ENCODE data around the gene AK9.

The AK9 gene

DNA sequence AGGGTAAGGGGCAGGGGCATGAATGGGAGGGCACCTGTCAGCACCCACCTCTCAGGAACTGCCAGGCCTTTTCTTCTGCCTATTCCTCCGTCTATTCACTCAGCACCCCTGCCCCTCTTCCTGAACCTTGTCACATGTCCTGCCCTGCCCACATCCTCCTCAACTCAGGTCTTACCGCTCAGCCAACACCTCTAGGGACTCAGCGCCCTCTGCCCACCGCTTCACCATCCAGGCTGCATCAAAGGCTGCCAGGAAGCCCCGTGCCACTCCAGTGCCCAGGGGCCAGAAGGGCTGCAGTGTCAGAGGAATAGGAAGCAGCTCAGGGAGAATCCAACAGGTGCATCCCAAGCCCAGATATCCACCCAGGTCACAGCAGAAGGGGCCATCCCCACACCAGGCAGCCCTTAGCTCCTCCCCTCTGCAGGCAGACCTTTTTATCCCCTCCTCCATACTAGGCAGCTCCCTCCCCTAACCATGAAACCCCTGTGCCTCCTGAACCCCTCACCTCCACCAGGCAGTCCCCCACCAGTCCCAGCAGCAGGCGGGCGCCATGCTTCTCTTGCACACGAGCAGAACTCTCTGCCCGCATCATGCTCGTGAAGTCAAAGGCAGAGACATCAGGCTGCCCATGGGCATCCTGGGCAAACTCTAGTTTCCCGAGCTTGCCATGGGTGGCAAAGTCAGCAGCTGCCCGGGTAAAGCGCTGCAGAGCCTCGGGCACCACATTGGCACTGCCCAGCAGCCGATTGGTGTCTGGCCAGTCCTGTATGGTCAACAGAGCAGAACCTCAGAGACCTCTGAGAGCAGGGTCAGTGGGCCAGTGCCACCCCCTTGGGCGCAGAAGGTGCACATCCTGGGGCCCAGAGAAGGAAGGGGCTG, 241.0 kb downstream of the AK9 start:
- Histone ChIP-seq H3K9ac (ENCODE audit: low read depth, low read length) (no peak overlapping the region), H3K4me1 (ENCODE audit: insufficient read depth, low read length) (peaks cover 29% of the 10 kb centered on the region), H3K79me2 (ENCODE audit: insufficient read depth, low read length) (0 out of 2 replicates have a peak, but pooled peaks cover 2% of the 10 kb centered on the region), H3K4me3 (ENCODE audit: low read depth in 1 of 2, low read length in 2 of 2) (no peak overlapping the region), H2AFZ (ENCODE audit: low read depth, low read length) (no peak overlapping the region), H3K9me3 (ENCODE audit: insufficient read depth, low read length, severe bottlenecking) (no peaks in the 10 kb centered on the region), H3K27me3 (ENCODE audit: insufficient read depth, low read length, poor library complexity) (no peaks in the 10 kb centered on the region), H3K4me2 (ENCODE audit: insufficient read depth, low read length) (no peak overlapping the region), H4K20me1 (ENCODE audit: insufficient read depth, low read length) (peaks cover 19% of the 10 kb centered on the region), H3K27ac (ENCODE audit: low read length) (no peak overlapping the region), H3K36me3 (ENCODE audit: insufficient read depth, low read length) (peaks cover 52% of the 10 kb centered on the region)
- peak; percentile 50 for DNase-seq
- TF ChIP-seq EZH2 (IDR thresholded peaks at IDR 0.05; ENCODE audit: borderline replicate concordance, low read depth, low read length, severe bottlenecking): no peak
- TF ChIP-seq, protein P1, sequence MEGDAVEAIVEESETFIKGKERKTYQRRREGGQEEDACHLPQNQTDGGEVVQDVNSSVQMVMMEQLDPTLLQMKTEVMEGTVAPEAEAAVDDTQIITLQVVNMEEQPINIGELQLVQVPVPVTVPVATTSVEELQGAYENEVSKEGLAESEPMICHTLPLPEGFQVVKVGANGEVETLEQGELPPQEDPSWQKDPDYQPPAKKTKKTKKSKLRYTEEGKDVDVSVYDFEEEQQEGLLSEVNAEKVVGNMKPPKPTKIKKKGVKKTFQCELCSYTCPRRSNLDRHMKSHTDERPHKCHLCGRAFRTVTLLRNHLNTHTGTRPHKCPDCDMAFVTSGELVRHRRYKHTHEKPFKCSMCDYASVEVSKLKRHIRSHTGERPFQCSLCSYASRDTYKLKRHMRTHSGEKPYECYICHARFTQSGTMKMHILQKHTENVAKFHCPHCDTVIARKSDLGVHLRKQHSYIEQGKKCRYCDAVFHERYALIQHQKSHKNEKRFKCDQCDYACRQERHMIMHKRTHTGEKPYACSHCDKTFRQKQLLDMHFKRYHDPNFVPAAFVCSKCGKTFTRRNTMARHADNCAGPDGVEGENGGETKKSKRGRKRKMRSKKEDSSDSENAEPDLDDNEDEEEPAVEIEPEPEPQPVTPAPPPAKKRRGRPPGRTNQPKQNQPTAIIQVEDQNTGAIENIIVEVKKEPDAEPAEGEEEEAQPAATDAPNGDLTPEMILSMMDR (IDR thresholded peaks at IDR 0.05; ENCODE audit: borderline replicate concordance, extremely low read depth, low read length, poor library complexity, severe bottlenecking): no peak
- 0 out of 3 replicates have a peak, but pooled peaks have one; percentile 10 for ATAC-seq (ENCODE audit: insufficient read depth, low read depth)

DNA sequence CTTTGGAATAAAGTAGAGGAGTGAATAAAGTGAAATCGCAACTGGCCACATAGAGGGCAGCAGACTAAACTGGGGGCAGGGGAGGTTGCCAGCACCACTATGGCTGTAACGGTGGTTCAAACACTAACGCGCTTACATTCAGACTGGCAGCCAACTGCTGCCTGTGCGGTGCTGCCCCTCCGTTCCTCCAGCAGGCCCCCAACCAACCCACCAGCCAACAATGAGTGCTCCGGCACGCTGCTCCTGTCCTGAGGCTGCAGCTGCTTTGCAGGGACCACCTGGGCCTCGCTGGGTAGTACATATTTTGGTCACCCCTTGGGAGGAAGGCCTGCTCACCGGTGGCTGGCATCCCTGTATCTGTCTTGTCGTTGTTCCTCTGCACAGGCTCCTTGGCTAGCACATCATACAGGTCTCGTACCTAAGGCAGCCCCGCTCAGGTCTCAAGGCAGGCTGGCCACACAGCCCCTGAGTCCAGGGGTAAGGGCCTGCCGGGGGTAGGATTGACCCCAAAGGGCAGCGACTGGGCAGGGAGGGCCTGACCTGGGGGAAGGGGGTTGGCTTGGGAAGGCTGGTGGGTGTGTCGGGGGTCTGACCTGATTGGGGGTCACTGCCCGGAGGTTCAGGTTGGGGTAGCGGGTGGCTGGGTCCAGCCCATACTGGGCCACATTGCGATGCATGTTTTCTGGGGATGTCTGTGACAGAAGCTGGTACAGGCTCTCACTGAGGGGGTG, 241.8 kb downstream of the AK9 start:
- H3K79me2 ChIP-seq (ENCODE audit: insufficient read depth, low read length): 0 out of 2 replicates have a peak, but pooled peaks cover 2% of the 10 kb centered on the region
- no peak for TF ChIP-seq EZH2 (IDR thresholded peaks at IDR 0.05; ENCODE audit: borderline replicate concordance, low read depth, low read length, severe bottlenecking)
- TF ChIP-seq, protein P1 (IDR thresholded peaks at IDR 0.05; ENCODE audit: borderline replicate concordance, extremely low read depth, low read length, poor library complexity, severe bottlenecking): no peak
- H3K4me3 ChIP-seq (ENCODE audit: low read depth in 1 of 2, low read length in 2 of 2): no peak overlapping the region
- ATAC-seq (ENCODE audit: insufficient read depth, low read depth): no peak
- H3K27ac ChIP-seq (ENCODE audit: low read length): no peak overlapping the region
- DNase-seq: no peak
- H3K27me3 ChIP-seq (ENCODE audit: insufficient read depth, low read length, poor library complexity): no peaks in the 10 kb centered on the region
- peaks cover 22% of the 10 kb centered on the region for H3K4me1 ChIP-seq (ENCODE audit: insufficient read depth, low read length)
- no peak overlapping the region for H2AFZ ChIP-seq (ENCODE audit: low read depth, low read length)
- H3K9ac ChIP-seq (ENCODE audit: low read depth, low read length): no peak overlapping the region
- peaks cover 20% of the 10 kb centered on the region for H4K20me1 ChIP-seq (ENCODE audit: insufficient read depth, low read length)
- H3K4me2 ChIP-seq (ENCODE audit: insufficient read depth, low read length): no peak overlapping the region
- H3K36me3 ChIP-seq (ENCODE audit: insufficient read depth, low read length): peaks cover 61% of the 10 kb centered on the region
- H3K9me3 ChIP-seq (ENCODE audit: insufficient read depth, low read length, severe bottlenecking): no peaks in the 10 kb centered on the region

DNA sequence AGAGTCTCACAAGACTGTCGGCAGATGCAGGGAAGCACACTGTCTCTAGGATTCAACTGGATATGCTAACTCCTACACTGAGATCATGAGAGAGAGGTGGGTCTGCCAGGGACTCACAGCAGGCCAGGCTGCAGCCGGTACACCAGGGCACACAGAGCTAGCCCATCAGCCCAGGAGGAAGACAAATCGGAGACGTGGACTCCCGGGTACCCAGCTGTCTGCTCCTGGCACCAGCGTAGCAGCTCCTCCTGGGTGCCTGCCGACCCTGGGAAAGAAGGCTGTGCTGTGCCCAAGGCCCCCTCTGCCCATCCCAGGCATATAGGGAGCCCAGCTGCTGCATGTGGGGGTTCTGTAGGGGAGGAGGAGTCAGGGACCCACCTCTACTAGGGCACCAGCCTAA, 242.4 kb downstream of the AK9 start:
- DNase-seq: no peak
- Histone ChIP-seq H3K9ac (ENCODE audit: low read depth, low read length) (no peak overlapping the region), H3K4me3 (ENCODE audit: low read depth in 1 of 2, low read length in 2 of 2) (no peak overlapping the region), H3K27ac (ENCODE audit: low read length) (peak overlapping the region; percentile 28; the same call in 1 of the 2 replicates), H3K36me3 (ENCODE audit: insufficient read depth, low read length) (peaks cover 63% of the 10 kb centered on the region), H3K79me2 (ENCODE audit: insufficient read depth, low read length) (0 out of 2 replicates have a peak, but pooled peaks cover 2% of the 10 kb centered on the region), H3K4me2 (ENCODE audit: insufficient read depth, low read length) (no peak overlapping the region), H3K27me3 (ENCODE audit: insufficient read depth, low read length, poor library complexity) (no peaks in the 10 kb centered on the region), H2AFZ (ENCODE audit: low read depth, low read length) (no peak overlapping the region), H4K20me1 (ENCODE audit: insufficient read depth, low read length) (peaks cover 14% of the 10 kb centered on the region), H3K9me3 (ENCODE audit: insufficient read depth, low read length, severe bottlenecking) (no peaks in the 10 kb centered on the region), H3K4me1 (ENCODE audit: insufficient read depth, low read length) (peaks cover 16% of the 10 kb centered on the region)
- TF ChIP-seq, protein P1 (IDR thresholded peaks at IDR 0.05; ENCODE audit: borderline replicate concordance, extremely low read depth, low read length, poor library complexity, severe bottlenecking): no peak
- no peak for TF ChIP-seq EZH2 (IDR thresholded peaks at IDR 0.05; ENCODE audit: borderline replicate concordance, low read depth, low read length, severe bottlenecking)
- no peak for ATAC-seq (ENCODE audit: insufficient read depth, low read depth)

Measured in DND-41 (cell line).